Neuronal stem cell (in vitro differentiated cells): Measurements from ENCODE around the gene ZBTB48.

Source experiments
- DNase-seq: peaks from one replicate; pipeline ENCODE4 v3.0.0-alpha.2; 2013; ENCODE audit warnings: low spot score
- H2AFZ ChIP-seq: one replicate; pipeline ENCODE4 v1.6.1; 2013; ENCODE audit warnings: mild to moderate bottlenecking, low read length, inconsistent platforms
- H2AK5ac ChIP-seq: 2 replicates; pipeline ENCODE4 v1.6.1; 2013; ENCODE audit warnings: low read depth, mild to moderate bottlenecking, inconsistent platforms, low read length, moderate library complexity, mixed read lengths
- H2BK120ac ChIP-seq: 2 replicates; pipeline ENCODE4 v1.6.1; 2013; ENCODE audit warnings: low read depth, mild to moderate bottlenecking, inconsistent platforms, low read length, moderate library complexity, mixed read lengths
- H2BK12ac ChIP-seq: one replicate; pipeline ENCODE4 v1.6.1; 2013; ENCODE audit warnings: low read length, inconsistent platforms
- H2BK15ac ChIP-seq: 2 replicates; pipeline ENCODE4 v1.6.1; 2013; ENCODE audit warnings: mild to moderate bottlenecking, low read length, inconsistent platforms, mixed read lengths
- H2BK5ac ChIP-seq: one replicate; pipeline ENCODE4 v1.6.1; 2013; ENCODE audit warnings: inconsistent platforms, mild to moderate bottlenecking, low read length, moderate library complexity
- H3K14ac ChIP-seq: one replicate; pipeline ENCODE4 v1.6.1; 2013; ENCODE audit warnings: low read length, inconsistent platforms
- H3K18ac ChIP-seq: 2 replicates; pipeline ENCODE4 v1.6.1; 2013; ENCODE audit warnings: low read length, inconsistent platforms
- H3K23ac ChIP-seq: 2 replicates; pipeline ENCODE4 v1.6.1; 2013; ENCODE audit warnings: low read depth, mild to moderate bottlenecking, mixed read lengths, low read length, inconsistent platforms; ENCODE audit not compliant: poor library complexity
- H3K27ac ChIP-seq: replicated peaks from 3 replicates; pipeline ENCODE4 v1.5.1; 2013; ENCODE audit warnings: low read length, inconsistent platforms
- H3K27me3 ChIP-seq, 3 experiments: 2 replicates each; pipeline ENCODE4 v1.6.1; 2013; ENCODE audit warnings: low read length in 3 of 3, mild to moderate bottlenecking in 2 of 3, inconsistent platforms in 1 of 3, low read depth in 1 of 3, mixed read lengths in 1 of 3, moderate library complexity in 1 of 3; ENCODE audit not compliant: control insufficient read depth in 3 of 3, insufficient read depth in 3 of 3
- H3K36me3 ChIP-seq, 2 donors: replicated peaks in 1 of 2; 2 replicates each; pipeline ENCODE4 v1.6.1; 2013; ENCODE audit warnings: low read length in 2 of 2; ENCODE audit not compliant: control insufficient read depth in 2 of 2, insufficient read depth in 2 of 2
- H3K4ac ChIP-seq: 2 replicates; pipeline ENCODE4 v1.6.1; 2013; ENCODE audit warnings: inconsistent platforms, mild to moderate bottlenecking, low read length, moderate library complexity
- H3K4me1 ChIP-seq, 2 donors: 1 replicate in 1 of 2; 2 replicates in 1 of 2; pipeline ENCODE4 v1.6.1; 2013; ENCODE audit warnings: low read length in 2 of 2, low read depth in 1 of 2; ENCODE audit not compliant: control insufficient read depth in 2 of 2, insufficient read depth in 1 of 2
- H3K4me2 ChIP-seq: one replicate; pipeline ENCODE4 v1.6.1; 2013; ENCODE audit warnings: mild to moderate bottlenecking, low read length, inconsistent platforms; ENCODE audit not compliant: insufficient read depth, poor library complexity, severe bottlenecking
- H3K4me3 ChIP-seq, 2 donors: 2 replicates each; pipeline ENCODE4 v1.5.1; 2013; ENCODE audit warnings: low read length in 2 of 2, mild to moderate bottlenecking in 2 of 2, inconsistent platforms in 1 of 2, moderate library complexity in 1 of 2
- H3K79me1 ChIP-seq: one replicate; pipeline ENCODE4 v1.6.1; 2013; ENCODE audit warnings: low read depth, mild to moderate bottlenecking, inconsistent platforms, low read length, moderate library complexity
- H3K9ac ChIP-seq: one replicate; pipeline ENCODE4 v1.6.1; 2013; ENCODE audit warnings: mild to moderate bottlenecking, low read depth, low read length, inconsistent platforms; ENCODE audit not compliant: poor library complexity
- H3K9me3 ChIP-seq, 2 donors: replicated peaks in 1 of 2; 2 replicates each; pipeline versions ENCODE3 to v1.6.1; 2013; ENCODE audit warnings: low read length in 2 of 2, mild to moderate bottlenecking in 2 of 2, inconsistent platforms in 1 of 2, low read depth in 1 of 2, mixed read lengths in 1 of 2, moderate library complexity in 1 of 2; ENCODE audit not compliant: control insufficient read depth in 2 of 2, insufficient read depth in 1 of 2
- H4K8ac ChIP-seq: one replicate; pipeline ENCODE4 v1.6.1; 2013; ENCODE audit warnings: low read depth, mild to moderate bottlenecking, inconsistent platforms, low read length, moderate library complexity
- H4K91ac ChIP-seq: one replicate; pipeline ENCODE4 v1.6.1; 2013; ENCODE audit warnings: low read length, low read depth, mild to moderate bottlenecking, inconsistent platforms; ENCODE audit not compliant: poor library complexity
- WGBS, 2 donors: extraction: QIAGEN DNeasy Blood & Tissue Kit; methylation state at CpG; one replicate each; pipeline ENCODE4 v1.1.7; 2013; ENCODE audit warnings: missing lambda C conversion rate in 2 of 2, mixed read lengths in 1 of 2; ENCODE audit not compliant: insufficient read length in 2 of 2, insufficient replicate concordance in 1 of 2; ENCODE audit errors: extremely low coverage in 2 of 2; 5-methylcytosine and 5-hydroxymethylcytosine counted together

ZBTB48 gene

GRCh38 chr1:6587261-6588005 is 7.6 kb downstream of the ZBTB48 start:
- H2BK12ac ChIP-seq, result no peak overlapping the region
- H3K36me3 ChIP-seq, result peaks cover 28 to 64% of the 10 kb centered on the region in 2 donors
- no peak overlapping the region for H2AK5ac ChIP-seq
- H2AFZ ChIP-seq, result no peak overlapping the region
- no peak overlapping the region for H3K4me2 ChIP-seq
- H3K4ac ChIP-seq, result no peak overlapping the region
- H3K23ac ChIP-seq, result peak overlapping the region; percentile 97
- H2BK5ac ChIP-seq, result no peak overlapping the region
- no peak overlapping the region for H2BK15ac ChIP-seq
- no peaks in the 10 kb centered on the region for H3K4me1 ChIP-seq
- peak overlapping the region; percentile 63 for H3K9ac ChIP-seq
- no peak overlapping the region for H3K4me3 ChIP-seq
- H3K18ac ChIP-seq, result no peak overlapping the region
- H3K27ac ChIP-seq, result no peak overlapping the region
- no peak overlapping the region for H3K14ac ChIP-seq
- no peak overlapping the region for H4K8ac ChIP-seq
- WGBS, 2 donors, result no CpG with 5 or more reads among the region's 13 CpGs
- no peaks in the 10 kb centered on the region for H3K27me3 ChIP-seq
- no peak overlapping the region for H4K91ac ChIP-seq
- no peaks in the 10 kb centered on the region for H3K9me3 ChIP-seq
- H3K79me1 ChIP-seq, result peaks cover 12% of the 10 kb centered on the region
- no peak for DNase-seq
- no peak overlapping the region for H2BK120ac ChIP-seq

GRCh38 chr1:6588128-6588892 is 8.5 kb downstream of the ZBTB48 start:
- Histone ChIP-seq H4K8ac (peak overlapping the region; percentile 17), H4K91ac (no peak overlapping the region), H2AFZ (no peak overlapping the region), H2AK5ac (no peak overlapping the region), H3K27ac (no peak overlapping the region), H3K36me3 (peaks cover 34 to 70% of the 10 kb centered on the region in 2 donors), H3K4ac (no peak overlapping the region), H3K27me3 (no peaks in the 10 kb centered on the region), H3K23ac (peak overlapping the region; percentile 97), H3K4me1 (no peaks in the 10 kb centered on the region), H2BK12ac (peak overlapping the region; percentile 6), H3K9ac (peak overlapping the region; percentile 63), H3K9me3 (no peaks in the 10 kb centered on the region), H3K79me1 (peaks cover 16% of the 10 kb centered on the region), H2BK15ac (no peak overlapping the region), H3K18ac (no peak overlapping the region), H3K14ac (peak overlapping the region; percentile 56), H2BK5ac (peak overlapping the region; percentile 66), H2BK120ac (no peak overlapping the region), H3K4me2 (no peak overlapping the region), H3K4me3 (no peak overlapping the region)
- no peak for DNase-seq
- no CpG with 5 or more reads among the region's 25 CpGs for WGBS, 2 donors

- no peak overlapping the region for H4K91ac ChIP-seq
- no peak overlapping the region for H3K18ac ChIP-seq
- H3K79me1 ChIP-seq, result peaks cover 16% of the 10 kb centered on the region
- no peaks in the 10 kb centered on the region for H3K4me1 ChIP-seq
- H2AK5ac ChIP-seq, result no peak overlapping the region
- no peaks in the 10 kb centered on the region for H3K27me3 ChIP-seq
- H2AFZ ChIP-seq, result no peak overlapping the region
- H3K36me3 ChIP-seq, result peaks cover 39 to 77% of the 10 kb centered on the region in 2 donors
- no peak overlapping the region for H3K9ac ChIP-seq
- H3K4ac ChIP-seq, result no peak overlapping the region
- H3K27ac ChIP-seq, result no peak overlapping the region
- H2BK120ac ChIP-seq, result no peak overlapping the region
- no CpG with 5 or more reads among the region's 24 CpGs for WGBS, 2 donors
- peak overlapping the region; percentile 72 for H4K8ac ChIP-seq
- no peak overlapping the region for H3K4me3 ChIP-seq
- H3K23ac ChIP-seq, result peak overlapping the region; percentile 55
- no peak overlapping the region for H2BK15ac ChIP-seq
- no peak for DNase-seq
- H2BK5ac ChIP-seq, result peak overlapping the region; percentile 66
- no peaks in the 10 kb centered on the region for H3K9me3 ChIP-seq
- no peak overlapping the region for H3K4me2 ChIP-seq
- H2BK12ac ChIP-seq, result no peak overlapping the region
- H3K14ac ChIP-seq, result no peak overlapping the region
Measured at GRCh38 chr1:6588893-6589520, 9.2 kb downstream of the ZBTB48 start.

- Histone ChIP-seq H2BK5ac (no peak overlapping the region), H3K4me2 (no peak overlapping the region), H3K9me3 (no peaks in the 10 kb centered on the region), H3K4me1 (no peaks in the 10 kb centered on the region), H3K36me3 (peaks cover 43 to 80% of the 10 kb centered on the region in 2 donors), H4K91ac (no peak overlapping the region), H3K79me1 (peaks cover 12% of the 10 kb centered on the region), H3K27me3 (no peaks in the 10 kb centered on the region), H3K18ac (no peak overlapping the region), H2BK12ac (no peak overlapping the region), H3K4ac (no peak overlapping the region), H3K9ac (no peak overlapping the region), H2AK5ac (no peak overlapping the region), H3K27ac (no peak overlapping the region), H3K14ac (no peak overlapping the region), H2AFZ (no peak overlapping the region), H3K4me3 (no peak overlapping the region), H3K23ac (no peak overlapping the region), H4K8ac (no peak overlapping the region), H2BK120ac (no peak overlapping the region), H2BK15ac (no peak overlapping the region)
- WGBS, 2 donors, result no CpG with 5 or more reads among the region's 7 CpGs
- DNase-seq, result no peak
Measured at GRCh38 chr1:6590046-6590445, 10.3 kb downstream of the ZBTB48 start.
